NCI-H1930 (cell line): Measurements from ENCODE around the gene PNP.

Experiments
- DNase-seq, 2 experiments: peaks; one replicate each; lab custom pipeline; 2025; lab: John Stamatoyannopoulos, UW

PNP gene

GRCh38 chr14:20455355-20456300 lies 13.6 kb upstream of the PNP start:
- DNase-seq, result no peak

GRCh38 chr14:20456971-20457370 lies 12.2 kb upstream of the PNP start:
- no peak for DNase-seq

- DNase-seq, result no peak
Observed at GRCh38 chr14:20458031-20458789, 11.0 kb upstream of the PNP start.

GRCh38 chr14:20460458-20461224 lies 8.6 kb upstream of the PNP start:
- peak in 1 of 2 experiments; percentile 36 for DNase-seq

GRCh38 chr14:20461225-20462141 lies 7.7 kb upstream of the PNP start, which contains the start of gene PIP4P1:
TSS of gene PIP4P1 (minus strand) at chr14:20461434. CDS start at chr14:20461325, 109 bp downstream.
- DNase-seq, result peak; percentile 99

GRCh38 chr14:20468764-20469241 lies 403 bp upstream of the PNP start:
- no peak for DNase-seq

GRCh38 chr14:20469890-20470602 lies 840 bp downstream of the PNP start:
- DNase-seq, result no peak

- DNase-seq, result no peak
Observed at GRCh38 chr14:20470603-20470901, 1.3 kb downstream of the PNP start.

GRCh38 chr14:20472536-20473169 lies 3.4 kb downstream of the PNP start:
- DNase-seq, result no peak

- DNase-seq, result no peak
Observed at GRCh38 chr14:20476776-20477175, 7.6 kb downstream of the PNP start.

GRCh38 chr14:20477211-20477876 lies 8.1 kb downstream of the PNP start:
- DNase-seq, result no peak

- DNase-seq, result no peak
Observed at GRCh38 chr14:20478894-20479293, 9.7 kb downstream of the PNP start.

- no peak for DNase-seq
Observed at GRCh38 chr14:20482382-20482781, 13.2 kb downstream of the PNP start.

- DNase-seq, result no peak
Observed at GRCh38 chr14:20485900-20486299, 16.7 kb downstream of the PNP start.

GRCh38 chr14:20486684-20487395 lies 17.6 kb downstream of the PNP start:
- DNase-seq, result no peak

- no peak for DNase-seq
Observed at GRCh38 chr14:20487396-20487725, 18.2 kb downstream of the PNP start.

- DNase-seq, result no peak
Observed at GRCh38 chr14:20489093-20489994, 20.1 kb downstream of the PNP start.

GRCh38 chr14:20490563-20490962 lies 21.4 kb downstream of the PNP start:
- no peak for DNase-seq
